Activated T-cell treated with anti-CD3 and anti-CD28 coated beads, Interleukin-2, amount 50 U/mL, for 48 hours (primary cell): ENCODE data around the gene RNF207.

Source experiments
- DNase-seq, 2 experiments: peaks; one replicate each; pipeline ENCODE4 v3.0.0-alpha.2; 2020

RNF207 gene, protein sequence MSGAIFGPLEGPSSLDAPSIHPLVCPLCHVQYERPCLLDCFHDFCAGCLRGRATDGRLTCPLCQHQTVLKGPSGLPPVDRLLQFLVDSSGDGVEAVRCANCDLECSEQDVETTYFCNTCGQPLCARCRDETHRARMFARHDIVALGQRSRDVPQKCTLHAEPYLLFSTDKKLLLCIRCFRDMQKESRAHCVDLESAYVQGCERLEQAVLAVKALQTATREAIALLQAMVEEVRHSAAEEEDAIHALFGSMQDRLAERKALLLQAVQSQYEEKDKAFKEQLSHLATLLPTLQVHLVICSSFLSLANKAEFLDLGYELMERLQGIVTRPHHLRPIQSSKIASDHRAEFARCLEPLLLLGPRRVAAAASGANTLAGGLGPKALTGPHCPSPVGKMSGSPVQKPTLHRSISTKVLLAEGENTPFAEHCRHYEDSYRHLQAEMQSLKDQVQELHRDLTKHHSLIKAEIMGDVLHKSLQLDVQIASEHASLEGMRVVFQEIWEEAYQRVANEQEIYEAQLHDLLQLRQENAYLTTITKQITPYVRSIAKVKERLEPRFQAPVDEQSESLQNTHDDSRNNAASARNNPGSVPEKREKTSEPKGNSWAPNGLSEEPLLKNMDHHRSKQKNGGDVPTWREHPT

DNA sequence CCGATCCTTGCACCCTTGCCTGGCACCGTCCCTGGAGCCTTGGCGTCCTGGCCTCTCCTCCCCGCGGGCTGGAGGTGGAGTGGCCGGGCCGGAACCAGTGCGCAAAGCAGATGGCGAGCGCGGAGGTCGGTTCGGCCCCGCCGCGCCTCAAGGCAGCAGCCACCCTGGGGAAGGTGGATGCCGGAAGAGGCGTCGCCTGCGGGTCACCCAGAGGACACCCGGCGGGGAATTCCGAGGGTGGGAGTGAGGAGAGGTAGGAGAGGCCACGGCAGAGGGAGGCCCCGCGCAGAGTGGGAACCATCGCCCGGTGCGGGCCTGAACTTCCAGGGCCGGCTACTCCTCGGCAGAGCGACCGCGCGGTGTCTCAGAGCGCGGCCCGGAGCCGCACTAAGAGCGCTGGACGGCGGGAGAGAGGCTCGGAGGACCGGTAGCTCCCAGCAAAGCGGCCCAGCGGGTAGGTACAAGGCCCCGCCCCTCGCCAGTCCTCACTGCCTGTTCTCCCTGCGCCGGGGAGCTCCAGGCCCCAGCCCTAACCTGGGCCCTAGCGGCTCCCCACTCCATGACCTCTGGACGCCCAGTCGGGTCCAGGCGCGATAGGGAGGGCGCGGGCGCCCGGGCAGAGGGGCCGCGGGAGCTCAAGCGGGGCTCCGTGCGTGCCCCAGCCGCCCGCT is at the start of gene RNF207:
Gene RNF207 (plus strand): TSS at position 271 of the 671 bp plus-strand sequence. CDS start 417 bp downstream, outside the sequence.
- DNase-seq, result peak; percentile 82 to 84

DNA sequence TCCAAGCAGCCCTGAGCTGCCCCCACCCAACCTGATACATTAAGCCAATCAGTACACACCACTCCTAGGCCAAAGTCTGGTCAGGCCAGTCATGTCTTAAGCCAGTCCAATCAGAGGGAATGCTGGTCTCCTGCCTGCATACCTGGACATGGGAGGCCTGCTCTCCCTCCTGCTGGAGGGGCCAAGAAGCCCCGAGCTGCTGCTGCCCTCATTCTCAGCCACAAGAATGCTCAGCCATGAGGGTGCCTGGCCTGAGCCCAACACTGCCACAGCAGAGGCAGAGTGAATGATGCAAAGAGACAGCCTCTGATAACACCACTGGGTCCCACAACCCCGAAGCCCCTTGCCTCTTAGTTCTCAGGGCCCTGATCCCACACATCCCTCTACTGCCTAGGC is 48.8 kb upstream of the RNF207 start:
- DNase-seq, result no peak

DNA sequence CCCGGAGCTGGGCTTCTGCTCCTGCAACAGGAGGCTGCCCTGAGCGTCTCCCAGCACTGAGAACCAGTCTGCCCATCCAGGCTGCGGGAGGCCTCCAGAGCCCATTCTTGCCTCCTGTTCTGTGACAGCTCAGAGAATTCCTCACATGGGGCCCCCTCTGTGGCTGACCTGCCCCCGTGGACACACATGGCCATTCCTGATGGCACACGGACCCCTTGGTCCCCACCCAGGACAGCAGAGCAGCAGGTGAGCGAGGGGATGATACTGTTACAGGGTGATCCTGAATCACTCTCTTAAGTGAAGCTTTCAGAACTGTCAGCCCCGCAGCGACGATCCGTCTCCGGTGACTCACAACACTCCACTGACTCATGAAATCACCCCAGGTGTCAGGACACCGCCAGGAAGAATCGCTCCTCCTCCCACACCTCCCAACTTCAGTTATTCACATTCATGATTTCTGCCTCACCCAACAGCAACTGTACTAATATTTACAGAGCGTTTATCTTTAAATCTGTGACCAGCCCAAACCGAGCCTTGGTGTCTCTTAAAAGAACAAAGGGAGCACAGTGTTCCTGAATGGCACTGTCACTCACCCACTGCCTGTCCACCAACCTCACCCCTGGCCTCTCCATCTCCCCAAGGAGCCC is 48.3 kb upstream of the RNF207 start:
- peak; percentile 58 to 72 for DNase-seq

DNA sequence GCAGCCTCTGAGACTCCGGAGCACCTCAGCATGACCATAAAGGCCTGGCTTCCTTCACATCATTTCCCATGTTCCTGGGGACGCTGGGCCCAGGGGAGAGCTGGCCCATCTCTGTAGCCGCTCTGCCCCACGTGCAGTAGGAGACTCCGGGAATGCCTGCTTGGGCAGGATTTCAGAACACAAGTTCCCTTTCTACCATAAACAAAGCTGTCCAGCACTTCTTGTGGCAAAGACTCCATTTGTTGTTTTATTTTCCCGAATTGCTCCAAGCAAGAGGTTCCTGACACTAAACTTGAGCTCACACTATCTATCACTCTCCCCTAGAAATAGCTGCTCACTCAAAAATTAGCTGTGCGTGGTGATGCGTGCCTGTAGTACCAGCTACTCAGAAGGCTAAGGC is 47.7 kb upstream of the RNF207 start:
- no peak for DNase-seq

DNA sequence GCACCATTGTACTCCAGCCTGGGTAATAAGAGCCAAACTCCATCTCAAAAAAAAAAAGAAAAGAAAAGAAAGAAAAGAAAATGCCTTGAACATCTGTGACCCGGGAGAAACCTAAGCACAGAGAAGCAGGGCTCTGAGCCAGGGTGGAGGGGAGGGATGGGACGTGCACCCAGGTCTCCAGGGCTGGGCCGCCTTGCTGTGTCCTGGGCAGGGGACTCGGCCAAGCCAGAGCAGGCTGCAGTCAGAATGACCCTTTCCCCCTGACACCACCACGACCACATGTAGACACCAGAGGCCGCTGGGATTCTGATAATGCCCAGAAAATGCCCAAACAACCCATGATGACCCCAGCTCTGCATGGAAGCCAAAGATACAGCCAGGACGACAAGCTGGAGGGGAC is 43.6 kb upstream of the RNF207 start:
- no peak for DNase-seq

DNA sequence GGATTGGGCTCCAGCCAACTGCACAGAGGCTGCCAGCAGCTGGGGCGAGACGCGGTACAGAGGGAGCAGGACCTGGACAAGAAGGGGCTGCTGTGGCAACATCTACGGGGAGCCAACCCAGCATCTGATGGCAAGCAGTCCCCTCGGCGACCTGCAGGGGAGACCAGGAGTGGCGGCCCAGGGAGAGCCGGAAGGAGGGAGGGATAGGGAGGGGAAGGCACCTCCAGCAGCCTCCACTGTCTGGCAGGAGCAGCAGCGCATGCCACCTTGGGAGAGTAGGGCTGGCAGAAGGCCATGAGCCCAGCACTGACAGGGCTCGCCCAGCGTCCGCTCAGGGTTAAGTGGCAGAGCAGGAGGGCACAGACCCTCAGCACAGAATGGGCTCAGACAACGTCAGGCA is 43.1 kb upstream of the RNF207 start:
- DNase-seq, result no peak

DNA sequence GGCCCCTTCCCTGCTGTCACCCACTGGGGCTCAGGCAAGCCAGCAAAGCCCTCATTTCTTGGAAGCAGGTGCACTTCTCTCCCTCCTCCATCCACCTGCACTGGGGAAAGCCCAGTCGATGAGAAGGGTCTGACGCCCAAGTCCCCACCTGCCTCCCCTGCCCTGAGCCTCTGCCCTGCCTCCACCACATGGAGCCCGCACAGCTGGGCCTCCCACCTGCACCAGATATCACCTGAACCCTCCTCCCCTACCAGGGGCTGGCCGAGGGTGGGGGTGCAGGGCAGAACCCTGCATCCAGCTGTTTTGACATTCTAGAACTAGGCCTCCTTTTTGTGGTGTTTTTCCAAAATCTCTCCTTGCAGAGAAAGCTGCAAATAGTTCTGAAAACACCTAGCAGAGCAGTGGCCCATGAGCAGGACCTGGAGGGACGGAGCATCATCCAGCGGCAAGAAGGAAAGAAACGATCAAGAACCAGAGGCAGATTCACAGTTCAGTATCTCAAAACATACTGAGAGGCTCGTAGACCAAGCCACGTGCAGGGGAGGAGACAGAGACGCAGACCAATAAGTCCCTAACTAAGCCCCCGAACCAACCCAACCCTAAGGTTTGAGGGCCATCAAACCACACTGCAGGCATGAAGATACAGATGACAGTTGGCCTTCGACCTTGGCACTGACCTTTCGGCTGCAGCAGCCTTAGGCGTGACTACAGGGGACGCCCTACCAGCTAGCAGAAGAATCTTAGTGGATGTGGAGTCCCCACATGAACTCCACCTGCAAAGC is 42.5 kb upstream of the RNF207 start:
- DNase-seq, result no peak

DNA sequence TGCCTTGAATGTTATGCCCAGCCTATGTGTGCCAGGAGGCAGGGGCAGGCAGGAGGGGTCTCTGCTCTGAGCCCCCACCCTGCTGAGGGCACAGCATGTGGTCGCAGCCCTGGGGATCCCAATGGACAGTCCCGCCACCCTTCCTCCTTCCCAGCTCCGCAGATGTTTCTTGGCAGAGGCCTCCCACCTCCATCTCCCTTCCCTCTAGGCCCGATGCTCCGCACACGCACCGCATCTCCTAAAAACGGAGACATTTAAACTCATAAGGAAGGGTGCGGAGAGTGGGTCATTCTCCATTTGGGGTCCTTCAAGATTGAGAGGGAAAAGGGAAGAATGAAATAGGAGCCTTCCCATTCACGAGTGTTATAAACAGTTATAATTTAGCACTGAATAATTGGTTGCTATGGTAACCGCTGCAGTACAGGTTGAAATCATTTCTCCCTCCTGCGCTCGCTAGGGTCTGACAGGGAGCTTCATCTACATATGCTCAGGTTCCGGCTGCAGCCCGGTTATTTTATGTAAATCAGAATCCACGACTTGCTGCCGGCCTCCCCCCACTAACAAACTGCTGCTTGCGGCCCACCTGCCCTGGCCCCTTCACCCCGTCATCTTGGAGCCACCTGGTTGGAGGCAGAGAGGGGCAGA is 41.8 kb upstream of the RNF207 start:
- DNase-seq, result no peak

DNA sequence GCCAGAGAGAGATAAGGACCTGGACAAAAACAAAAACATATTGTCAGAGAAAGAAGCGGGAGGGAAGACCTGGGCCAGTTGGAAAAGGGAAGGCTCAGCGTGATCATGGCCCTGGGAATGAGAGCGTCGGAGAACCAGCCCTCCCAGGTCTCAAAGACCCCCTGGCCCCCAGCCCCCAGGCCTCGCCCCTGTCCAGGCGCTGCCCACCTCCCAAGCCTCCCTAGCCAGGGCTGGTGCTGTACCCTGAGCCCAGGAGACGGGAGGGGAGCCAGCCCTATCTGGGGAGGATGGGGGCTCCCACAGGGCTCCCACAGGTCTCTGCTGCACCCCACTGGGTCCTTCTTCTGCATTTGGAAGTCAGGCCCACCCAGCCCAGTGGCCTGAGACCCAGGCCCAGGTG is 40.9 kb upstream of the RNF207 start:
- no peak for DNase-seq

DNA sequence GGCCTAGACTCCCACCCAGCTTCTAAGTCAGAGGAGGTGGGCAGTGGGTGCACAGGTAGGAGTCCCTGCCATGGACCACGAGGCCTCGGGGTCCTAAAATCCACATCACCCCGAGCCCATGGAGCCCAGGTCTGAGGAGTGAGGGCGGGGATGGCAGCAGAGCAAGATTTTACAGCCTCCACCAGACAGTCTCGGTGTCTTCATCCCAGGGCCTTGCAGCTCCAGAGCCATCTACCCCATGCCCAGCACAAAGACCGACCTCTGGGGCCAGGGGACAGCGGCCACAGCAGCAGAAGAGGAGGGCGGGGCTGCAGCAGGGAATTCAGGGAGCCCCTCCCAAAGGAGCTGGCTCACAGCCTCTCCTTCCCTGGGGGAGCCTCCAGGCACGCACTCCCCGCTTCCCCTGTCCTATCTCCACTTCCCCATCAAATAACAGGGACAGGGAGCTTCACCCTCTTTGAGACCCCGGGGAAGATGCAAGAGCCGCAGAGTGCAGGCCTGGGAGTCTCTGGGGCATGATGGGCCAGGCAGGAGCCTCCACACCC is 40.4 kb upstream of the RNF207 start:
- no peak for DNase-seq

DNA sequence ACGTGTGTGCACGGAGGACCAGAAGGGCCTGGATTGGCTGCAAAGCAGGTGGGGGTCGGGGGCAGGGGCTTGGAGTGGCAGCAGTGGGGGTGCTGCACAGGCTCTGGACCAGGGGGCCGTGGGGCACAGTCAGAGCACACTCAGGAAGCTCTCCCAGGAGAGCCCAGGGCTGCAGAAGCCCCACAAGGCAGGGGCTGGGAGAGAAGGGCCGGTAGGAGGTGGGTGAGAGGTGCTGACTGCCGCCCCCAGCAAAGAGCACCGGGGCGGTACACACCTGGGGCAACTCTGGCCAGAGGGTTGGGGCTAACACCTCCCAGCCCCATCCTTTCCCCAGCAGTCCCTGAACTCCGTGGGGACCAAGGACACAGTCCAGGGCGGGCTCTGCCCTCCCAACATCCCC is 39.7 kb upstream of the RNF207 start:
- DNase-seq, result no peak

DNA sequence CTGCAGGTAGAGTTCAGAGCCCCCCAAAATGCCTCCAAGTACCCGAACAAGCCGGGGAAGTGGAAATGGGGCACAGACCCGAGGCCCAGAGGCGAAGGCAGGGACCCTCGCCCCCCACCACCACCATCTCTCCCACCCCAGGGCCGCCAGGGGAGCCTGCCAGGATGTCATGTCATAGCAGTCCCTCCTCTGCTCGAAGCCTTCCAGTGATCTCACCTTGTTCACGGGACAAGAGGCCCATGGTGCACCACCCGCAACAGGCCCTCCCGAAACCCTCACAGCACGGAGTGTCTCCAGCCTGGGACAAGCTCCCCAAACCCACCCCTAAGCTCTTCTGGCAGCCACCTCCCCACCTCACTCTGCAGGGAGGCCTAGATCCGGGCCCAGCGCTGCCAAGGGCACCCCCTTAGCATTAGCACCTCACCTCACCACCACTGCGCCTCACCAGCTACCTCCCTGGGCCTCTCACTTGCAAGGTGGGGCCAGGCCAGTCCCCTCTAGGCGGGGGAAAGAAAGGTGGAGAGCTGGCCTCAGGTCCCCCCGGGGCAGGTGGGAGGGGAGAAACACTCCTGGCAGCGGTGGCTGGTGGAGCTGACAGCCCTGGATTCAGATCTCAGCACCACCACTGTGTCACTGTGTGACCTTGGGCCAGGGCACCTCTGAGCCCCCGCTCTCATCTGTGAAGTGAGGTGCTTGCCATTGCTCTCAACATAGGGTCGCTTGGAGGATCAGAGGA is 39.1 kb upstream of the RNF207 start:
- DNase-seq, result no peak

DNA sequence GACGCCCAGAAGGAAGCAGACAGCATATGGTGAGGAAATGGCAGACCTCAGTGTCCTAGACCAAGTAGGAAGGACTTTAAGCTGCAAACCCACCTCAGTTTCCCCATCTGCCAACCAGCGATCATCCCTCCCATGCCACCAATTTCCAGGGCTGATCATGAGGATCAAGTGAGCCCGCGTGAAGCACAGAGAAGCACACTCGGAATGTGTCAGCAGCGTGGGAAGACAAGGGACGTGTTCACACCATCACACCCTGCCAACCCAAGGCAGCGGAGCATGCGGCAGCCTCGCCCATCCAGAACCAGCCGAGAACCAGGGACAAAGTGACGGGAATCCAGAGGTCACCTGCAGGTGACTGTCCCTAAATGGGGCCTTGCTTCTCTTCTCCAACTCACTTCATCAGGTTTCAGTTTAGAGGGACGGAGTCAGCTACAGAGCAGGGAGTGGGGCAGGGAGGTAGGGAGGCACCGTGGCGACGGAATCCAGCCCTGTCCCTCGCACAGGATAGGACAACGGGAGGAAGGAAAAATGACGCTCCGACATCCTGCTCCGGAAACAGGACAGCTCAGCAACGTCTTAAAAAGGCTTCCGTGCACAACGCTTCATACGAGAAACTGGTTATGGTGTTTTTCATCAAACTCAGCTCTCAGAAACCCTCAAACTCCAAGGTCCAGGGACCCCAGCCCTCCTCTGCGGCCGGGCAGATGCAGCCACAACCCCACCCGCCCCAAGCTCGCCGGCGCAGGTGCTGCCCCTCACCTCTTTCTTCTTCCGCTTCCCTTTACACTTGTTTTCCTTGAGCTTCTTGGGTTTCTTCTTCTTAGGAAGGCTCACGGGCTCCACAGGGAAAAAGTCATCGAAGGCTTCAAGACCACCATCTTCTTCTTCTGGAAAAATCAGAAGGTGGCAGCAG is 38.3 kb upstream of the RNF207 start:
- no peak for DNase-seq

DNA sequence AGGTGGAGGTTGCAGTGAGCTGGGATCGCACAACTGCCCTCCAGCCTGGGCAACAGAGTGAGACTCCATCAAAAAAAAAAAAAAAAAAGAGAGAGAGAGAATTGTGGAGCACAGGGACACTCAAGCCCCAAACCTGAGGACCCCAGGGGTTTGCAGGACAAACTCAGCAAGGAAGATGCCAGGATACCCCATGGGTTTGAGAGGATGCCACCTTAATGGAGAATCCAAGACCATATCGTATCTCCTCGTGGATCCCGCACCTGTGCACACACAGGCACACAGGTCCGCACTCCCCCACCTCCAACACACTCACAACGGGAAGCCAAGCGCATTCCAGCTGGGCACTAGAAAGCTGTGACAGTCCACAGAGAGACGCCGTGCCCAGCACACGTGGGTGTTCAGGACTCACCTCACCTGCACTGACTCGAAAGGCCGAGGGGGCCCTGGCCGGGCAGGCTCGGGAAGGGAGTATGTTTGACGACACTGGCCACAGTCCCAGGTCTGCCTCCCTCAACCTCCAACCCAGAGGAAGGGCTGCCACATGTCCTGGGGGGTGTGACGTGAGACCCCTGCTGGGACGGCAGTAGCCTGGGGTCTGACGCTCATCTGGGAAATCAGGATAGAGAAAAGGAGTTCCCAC is 36.9 kb upstream of the RNF207 start:
- no peak for DNase-seq

DNA sequence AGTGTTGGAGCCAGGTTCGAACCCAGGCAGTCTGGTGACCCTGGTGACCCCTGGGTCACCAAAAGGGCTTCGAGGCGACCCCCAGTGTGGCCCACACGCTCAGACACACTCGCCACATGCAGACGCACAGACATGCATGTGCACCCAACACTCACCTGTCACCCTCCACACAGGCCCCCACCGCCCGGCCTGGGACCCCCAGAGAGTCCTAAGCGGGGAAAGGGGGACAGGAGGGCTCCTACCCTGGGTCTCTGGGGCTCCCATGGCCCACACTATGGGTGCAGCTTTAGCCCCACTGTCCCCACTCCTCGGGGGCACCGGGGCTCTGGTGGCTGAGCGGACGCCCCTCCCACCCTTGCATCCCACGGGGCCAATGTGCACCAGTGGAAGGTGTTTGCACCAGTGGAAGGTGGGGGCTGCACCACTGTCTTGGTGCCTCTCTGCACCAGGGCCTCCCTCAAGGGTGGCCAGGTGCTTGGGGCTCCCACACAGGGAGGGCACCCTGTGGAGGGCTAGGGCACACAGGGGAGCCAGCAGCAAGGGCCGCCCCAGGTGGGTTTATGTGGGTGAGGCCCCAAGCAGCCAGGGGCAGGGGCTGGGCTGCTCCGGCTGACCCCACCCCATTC is 35.7 kb upstream of the RNF207 start:
- no peak for DNase-seq

DNA sequence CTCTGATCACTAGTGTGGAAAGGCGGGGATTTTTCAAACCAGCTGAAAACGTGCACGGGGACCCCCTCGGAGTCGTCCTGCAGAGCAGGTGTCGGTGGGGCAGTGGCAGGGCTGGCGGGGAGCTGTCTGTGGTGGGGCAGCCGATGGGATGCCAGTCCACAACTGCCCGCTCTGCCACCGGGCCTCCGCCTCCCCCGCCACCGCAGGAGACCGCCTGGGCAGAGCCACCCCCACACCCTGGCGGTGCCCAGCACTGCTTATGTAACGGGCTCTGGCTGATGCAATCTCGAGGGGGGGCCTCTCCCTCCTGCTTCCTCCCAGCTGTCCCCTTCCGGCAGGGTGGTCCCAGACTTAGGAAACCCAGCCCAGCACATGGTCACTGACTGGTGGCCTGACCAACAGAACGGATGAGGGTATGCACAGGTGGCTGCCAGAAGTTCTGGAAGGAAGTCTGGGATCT is 35.1 kb upstream of the RNF207 start:
- no peak for DNase-seq

DNA sequence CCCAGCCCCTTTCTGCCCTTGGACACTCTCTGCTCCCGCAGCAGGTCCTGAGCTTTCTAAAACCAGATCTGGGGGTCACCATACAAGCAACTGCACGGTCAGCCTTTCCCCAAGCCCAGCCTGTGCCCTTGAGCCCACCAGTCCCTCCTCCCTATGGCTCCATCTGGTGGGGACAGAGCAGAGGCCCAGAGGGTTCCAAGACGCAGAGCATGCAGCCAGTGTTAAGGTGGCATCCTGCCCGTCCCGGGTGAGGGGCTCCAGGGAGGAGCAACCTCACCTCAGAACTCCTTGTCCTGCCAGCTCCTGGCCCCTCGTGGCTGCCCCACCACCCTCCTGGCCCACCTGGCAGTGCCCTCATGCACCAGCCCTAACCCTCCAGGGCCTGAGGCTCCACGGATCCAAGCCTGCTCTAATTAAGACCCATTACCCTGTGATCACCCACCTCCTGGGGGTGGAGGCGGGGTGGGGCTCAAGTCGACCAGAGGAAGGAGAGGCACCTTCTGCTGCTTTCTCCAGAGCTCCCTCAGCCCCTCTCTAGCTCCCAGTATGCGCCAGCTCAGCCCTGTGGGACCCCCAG is 34.3 kb upstream of the RNF207 start:
- DNase-seq, result no peak

DNA sequence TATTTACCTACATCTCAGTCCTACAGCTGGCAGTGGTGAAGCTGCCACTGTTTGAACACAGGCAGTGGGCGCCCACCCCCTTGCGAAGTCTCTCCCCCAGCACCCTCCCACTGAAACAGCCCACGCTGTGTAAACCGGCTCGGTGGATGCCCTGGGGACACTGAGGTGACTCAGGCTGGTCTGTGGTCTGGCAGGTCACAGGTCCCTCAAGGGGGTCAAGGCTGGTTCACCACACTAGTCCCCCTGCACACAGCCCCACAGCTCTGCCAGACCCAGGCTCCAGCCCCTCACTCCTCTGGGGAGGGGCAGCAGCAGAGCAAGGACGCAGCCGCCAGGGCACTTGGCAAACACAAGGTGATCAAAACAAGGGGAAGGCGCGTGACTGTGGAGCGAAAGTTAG is 33.4 kb upstream of the RNF207 start:
- DNase-seq, result no peak
